WTC11 (cell line): ENCODE measurements around the gene SYNRG. TPM values are rescaled to one million over a fixed set of nuclear protein-coding genes. Genes with fewer than 3 reads are reported as not detected.

ENCODE experiments used
- ATAC-seq: fragments of 200-7000 bp; cut with Tn5 transposase; 2 replicates; pipeline ENCODE4 v1.10.0; 2021; ENCODE audit warnings: mild to moderate bottlenecking, moderate library complexity
- CTCF ChIA-PET: fragments of 300-600 bp; sonication (Branson Sonifier 250); formaldehyde crosslinking; loops from one replicate; lab custom pipeline; 2021; ENCODE audit warnings: antibody characterized with exemption; lab: Charles Lee
- POLR2A ChIA-PET: fragments of 350-600 bp; sonication (Branson Sonifier 250); formaldehyde crosslinking; loops from one replicate; lab custom pipeline; 2021; ENCODE audit warnings: antibody characterized with exemption; lab: Charles Lee
- DNase-seq: peaks from one replicate; pipeline ENCODE4 v3.0.0; 2021; ENCODE audit warnings: low spot score
- H3K27ac Mint-ChIP-seq: 2 replicates; pipeline ENCODE4 v1.8.0; 2021; ENCODE audit warnings: mixed read lengths
- H3K27me3 Mint-ChIP-seq: 2 replicates; pipeline ENCODE4 v1.8.0; 2021; ENCODE audit warnings: low read depth, mild to moderate bottlenecking, moderate library complexity, mixed read lengths
- H3K36me3 Mint-ChIP-seq: 2 replicates; pipeline ENCODE4 v1.8.0; 2021; ENCODE audit warnings: mixed read lengths
- H3K4me1 Mint-ChIP-seq: 2 replicates; pipeline ENCODE4 v1.8.0; 2022; ENCODE audit warnings: mixed read lengths
- H3K4me3 Mint-ChIP-seq: 2 replicates; pipeline ENCODE4 v1.8.0; 2021; ENCODE audit warnings: mild to moderate bottlenecking, moderate library complexity, mixed read lengths
- H3K9me3 Mint-ChIP-seq: 2 replicates; pipeline ENCODE4 v1.8.0; 2021; ENCODE audit warnings: mixed read lengths
- CDX4 ChIP-seq: fragments of 250-450 bp; sonication (Bioruptor Pico); IDR thresholded peaks from 2 replicates; pipeline ENCODE4 v1.9.0; 2021; ENCODE audit warnings: moderate library complexity, mild to moderate bottlenecking, inconsistent platforms, borderline replicate concordance
- CREM ChIP-seq: sonication (generic); formaldehyde crosslinking; IDR thresholded peaks from 2 replicates; pipeline ENCODE4 v1.8.1; 2022; ENCODE audit warnings: mild to moderate bottlenecking, missing genetic modification reagents, moderate library complexity
- ELF4 ChIP-seq: sonication (generic); formaldehyde crosslinking; IDR thresholded peaks from 2 replicates; pipeline ENCODE4 v1.8.1; 2022; ENCODE audit warnings: low read depth, mild to moderate bottlenecking, moderate library complexity, missing genetic modification reagents
- FOXK1 ChIP-seq: sonication (generic); formaldehyde crosslinking; IDR thresholded peaks from 2 replicates; pipeline ENCODE4 v1.8.0; 2022; ENCODE audit warnings: mild to moderate bottlenecking, moderate library complexity, missing genetic modification reagents
- GABPB1 ChIP-seq: sonication (generic); formaldehyde crosslinking; IDR thresholded peaks from 2 replicates; pipeline ENCODE4 v1.8.1; 2023; ENCODE audit warnings: mild to moderate bottlenecking, missing genetic modification reagents
- HMGXB4 ChIP-seq: sonication (generic); formaldehyde crosslinking; IDR thresholded peaks from 2 replicates; pipeline ENCODE4 v1.8.1; 2023; ENCODE audit warnings: mild to moderate bottlenecking, moderate library complexity, missing genetic modification reagents
- NFE2L1 ChIP-seq: sonication (generic); formaldehyde crosslinking; IDR thresholded peaks from 2 replicates; pipeline ENCODE4 v1.8.1; 2023; ENCODE audit warnings: missing genetic modification reagents
- NR1H2 ChIP-seq: sonication (generic); formaldehyde crosslinking; IDR thresholded peaks from 2 replicates; pipeline ENCODE4 v1.9.0; 2021; ENCODE audit warnings: mild to moderate bottlenecking, moderate library complexity, missing genetic modification reagents
- SMAD3 ChIP-seq: sonication (generic); formaldehyde crosslinking; IDR thresholded peaks from 2 replicates; pipeline ENCODE4 v1.8.0; 2022; ENCODE audit warnings: missing genetic modification reagents, mild to moderate bottlenecking, borderline replicate concordance
- ZBTB21 ChIP-seq: sonication (generic); formaldehyde crosslinking; IDR thresholded peaks from 2 replicates; pipeline ENCODE4 v1.8.1; 2023; ENCODE audit warnings: mild to moderate bottlenecking, missing genetic modification reagents, borderline replicate concordance
- ZNF121 ChIP-seq: sonication (generic); formaldehyde crosslinking; IDR thresholded peaks from 2 replicates; pipeline ENCODE4 v1.8.0; 2023; ENCODE audit warnings: missing genetic modification reagents
- ZNF138 ChIP-seq: sonication (generic); formaldehyde crosslinking; conservative IDR thresholded peaks from 2 replicates; pipeline ENCODE4 v1.8.1; 2022; ENCODE audit warnings: mild to moderate bottlenecking, moderate library complexity, missing genetic modification reagents
- ZNF317 ChIP-seq: sonication (generic); formaldehyde crosslinking; IDR thresholded peaks from 2 replicates; pipeline ENCODE4 v1.8.1; 2023; ENCODE audit warnings: low read depth, mild to moderate bottlenecking, moderate library complexity, missing genetic modification reagents, borderline replicate concordance
- ZNF396 ChIP-seq: fragments of 250-450 bp; sonication (Bioruptor Pico); IDR thresholded peaks from 2 replicates; pipeline ENCODE4 v1.8.0; 2021; ENCODE audit warnings: mild to moderate bottlenecking, moderate library complexity, borderline replicate concordance
- total RNA-seq: library from RNA; stranded (reverse); gene quantifications from 3 replicates; pipeline ENCODE4 v1.2.3, GENCODE V29; 2021
- TF ChIP-seq, protein P1 (sequence below): sonication (generic); formaldehyde crosslinking; IDR thresholded peaks from 2 replicates; pipeline ENCODE4 v1.8.0; 2022; ENCODE audit warnings: missing genetic modification reagents
- TF ChIP-seq, protein P2 (sequence below): sonication (generic); formaldehyde crosslinking; IDR thresholded peaks from 2 replicates; pipeline ENCODE4 v1.8.0; 2023; ENCODE audit warnings: mild to moderate bottlenecking, missing genetic modification reagents

SYNRG gene
- total RNA-seq, 1 experiment from 2014 or later: 31.3 TPM

DNA sequence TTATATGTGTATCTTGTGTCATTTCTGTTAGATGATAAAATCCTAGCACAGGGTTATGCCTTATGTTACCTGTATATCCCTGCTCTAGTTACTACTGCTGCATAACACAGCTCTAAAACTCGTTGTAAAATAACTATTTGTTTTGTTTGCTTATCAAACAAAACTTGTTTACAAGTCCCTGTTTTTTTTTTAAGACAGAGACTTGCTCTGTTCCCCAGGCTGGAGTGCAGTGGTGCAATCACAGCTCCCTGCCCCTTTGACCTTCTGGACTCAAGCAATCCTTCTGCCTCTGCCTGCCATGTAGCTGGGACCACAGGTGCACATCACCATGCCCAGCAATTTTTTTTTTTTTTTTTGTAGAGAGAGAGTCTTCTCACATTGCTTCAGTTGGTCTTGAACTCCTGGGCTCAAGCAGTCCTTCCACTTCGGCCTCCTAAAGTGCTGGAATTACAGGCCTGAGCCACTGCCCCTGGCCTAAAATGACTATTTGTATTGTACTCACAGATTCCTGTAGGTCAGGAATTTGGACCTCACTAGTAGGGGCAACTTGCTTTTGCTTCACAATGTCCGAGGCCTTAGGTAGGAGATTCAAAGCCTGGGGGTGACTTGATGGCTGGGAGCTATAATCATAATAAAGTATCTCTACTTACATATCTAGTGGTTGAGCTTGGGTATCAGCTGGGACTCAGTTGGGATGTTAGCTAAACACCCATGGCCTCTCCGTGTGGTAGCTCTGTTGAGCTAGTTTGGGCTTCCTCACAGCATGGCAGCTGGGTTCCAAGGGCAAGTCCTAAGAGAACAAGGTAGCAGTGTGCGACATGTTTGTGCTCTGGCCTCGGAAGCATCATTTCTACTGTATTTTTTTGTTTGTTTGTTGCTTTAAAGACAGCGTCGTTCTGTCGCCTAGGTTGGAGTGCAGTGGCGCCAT, 106.9 kb downstream of the SYNRG start:
- ChIA-PET CTCF (interaction anchor here (1.2 to 1.3 kb wide), 2 partner anchors 19 to 25 kb away, joined by 3 read pairs; no protein-coding TSS in a partner anchor), POLR2A (no interaction called here)
- TF ChIP-seq GABPB1 (peak; percentile 83), FOXK1 (no peak)
- Mint-ChIP-seq H3K27ac (peak overlapping the region; percentile 53; the same call in 1 of the 2 replicates), H3K36me3 (peaks cover 3% of the 10 kb centered on the region; the same call in 1 of the 2 replicates), H3K4me1 (peaks cover 19% of the 10 kb centered on the region), H3K9me3 (no peaks in the 10 kb centered on the region), H3K27me3 (no peaks in the 10 kb centered on the region), H3K4me3 (no peak overlapping the region)
- DNase-seq: no peak
- ATAC-seq: no peak

DNA sequence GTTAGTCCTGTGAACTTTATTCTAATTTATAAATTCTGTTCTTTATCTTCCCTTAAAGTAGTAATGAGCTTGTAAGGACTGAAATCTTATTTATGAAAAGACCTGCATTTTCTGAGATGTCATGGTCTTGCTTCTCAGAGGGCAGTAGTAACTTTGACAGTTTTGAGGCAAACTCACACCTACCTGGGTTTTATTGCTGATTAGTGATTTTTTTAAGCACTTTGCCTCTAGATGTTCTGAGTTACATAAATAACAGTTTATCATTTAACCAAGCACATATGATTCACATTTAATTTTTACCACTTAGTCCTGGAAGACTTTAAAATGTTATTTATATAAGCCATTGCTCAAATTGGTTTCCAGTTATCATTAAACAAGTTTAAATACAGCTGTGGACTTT, 108.8 kb downstream of the SYNRG start:
- Mint-ChIP-seq H3K4me3 (no peak overlapping the region), H3K9me3 (no peaks in the 10 kb centered on the region), H3K36me3 (peaks cover 3% of the 10 kb centered on the region; the same call in 1 of the 2 replicates), H3K27ac (no peak overlapping the region), H3K4me1 (peaks cover 10% of the 10 kb centered on the region), H3K27me3 (no peaks in the 10 kb centered on the region)
- CTCF ChIA-PET: no interaction called here
- DNase-seq (no peak), ATAC-seq (no peak)
- TF ChIP-seq HMGXB4 (no peak), ZNF138 (no peak), SMAD3 (no peak), CREM (CRISPR knock-in tag) (no peak), NR1H2 (CRISPR knock-in tag) (no peak), ZNF396 (CRISPR knock-in tag) (no peak), ZNF121 (CRISPR knock-in tag) (no peak), ZBTB21 (CRISPR knock-in tag) (no peak), GABPB1 (no peak), ELF4 (no peak), NFE2L1 (CRISPR knock-in tag) (no peak), CDX4 (CRISPR knock-in tag) (no peak), ZNF317 (CRISPR knock-in tag) (no peak)
- TF ChIP-seq, protein P1, sequence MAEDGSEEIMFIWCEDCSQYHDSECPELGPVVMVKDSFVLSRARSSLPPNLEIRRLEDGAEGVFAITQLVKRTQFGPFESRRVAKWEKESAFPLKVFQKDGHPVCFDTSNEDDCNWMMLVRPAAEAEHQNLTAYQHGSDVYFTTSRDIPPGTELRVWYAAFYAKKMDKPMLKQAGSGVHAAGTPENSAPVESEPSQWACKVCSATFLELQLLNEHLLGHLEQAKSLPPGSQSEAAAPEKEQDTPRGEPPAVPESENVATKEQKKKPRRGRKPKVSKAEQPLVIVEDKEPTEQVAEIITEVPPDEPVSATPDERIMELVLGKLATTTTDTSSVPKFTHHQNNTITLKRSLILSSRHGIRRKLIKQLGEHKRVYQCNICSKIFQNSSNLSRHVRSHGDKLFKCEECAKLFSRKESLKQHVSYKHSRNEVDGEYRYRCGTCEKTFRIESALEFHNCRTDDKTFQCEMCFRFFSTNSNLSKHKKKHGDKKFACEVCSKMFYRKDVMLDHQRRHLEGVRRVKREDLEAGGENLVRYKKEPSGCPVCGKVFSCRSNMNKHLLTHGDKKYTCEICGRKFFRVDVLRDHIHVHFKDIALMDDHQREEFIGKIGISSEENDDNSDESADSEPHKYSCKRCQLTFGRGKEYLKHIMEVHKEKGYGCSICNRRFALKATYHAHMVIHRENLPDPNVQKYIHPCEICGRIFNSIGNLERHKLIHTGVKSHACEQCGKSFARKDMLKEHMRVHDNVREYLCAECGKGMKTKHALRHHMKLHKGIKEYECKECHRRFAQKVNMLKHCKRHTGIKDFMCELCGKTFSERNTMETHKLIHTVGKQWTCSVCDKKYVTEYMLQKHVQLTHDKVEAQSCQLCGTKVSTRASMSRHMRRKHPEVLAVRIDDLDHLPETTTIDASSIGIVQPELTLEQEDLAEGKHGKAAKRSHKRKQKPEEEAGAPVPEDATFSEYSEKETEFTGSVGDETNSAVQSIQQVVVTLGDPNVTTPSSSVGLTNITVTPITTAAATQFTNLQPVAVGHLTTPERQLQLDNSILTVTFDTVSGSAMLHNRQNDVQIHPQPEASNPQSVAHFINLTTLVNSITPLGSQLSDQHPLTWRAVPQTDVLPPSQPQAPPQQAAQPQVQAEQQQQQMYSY (CRISPR knock-in tag): no peak
- TF ChIP-seq, protein P2, sequence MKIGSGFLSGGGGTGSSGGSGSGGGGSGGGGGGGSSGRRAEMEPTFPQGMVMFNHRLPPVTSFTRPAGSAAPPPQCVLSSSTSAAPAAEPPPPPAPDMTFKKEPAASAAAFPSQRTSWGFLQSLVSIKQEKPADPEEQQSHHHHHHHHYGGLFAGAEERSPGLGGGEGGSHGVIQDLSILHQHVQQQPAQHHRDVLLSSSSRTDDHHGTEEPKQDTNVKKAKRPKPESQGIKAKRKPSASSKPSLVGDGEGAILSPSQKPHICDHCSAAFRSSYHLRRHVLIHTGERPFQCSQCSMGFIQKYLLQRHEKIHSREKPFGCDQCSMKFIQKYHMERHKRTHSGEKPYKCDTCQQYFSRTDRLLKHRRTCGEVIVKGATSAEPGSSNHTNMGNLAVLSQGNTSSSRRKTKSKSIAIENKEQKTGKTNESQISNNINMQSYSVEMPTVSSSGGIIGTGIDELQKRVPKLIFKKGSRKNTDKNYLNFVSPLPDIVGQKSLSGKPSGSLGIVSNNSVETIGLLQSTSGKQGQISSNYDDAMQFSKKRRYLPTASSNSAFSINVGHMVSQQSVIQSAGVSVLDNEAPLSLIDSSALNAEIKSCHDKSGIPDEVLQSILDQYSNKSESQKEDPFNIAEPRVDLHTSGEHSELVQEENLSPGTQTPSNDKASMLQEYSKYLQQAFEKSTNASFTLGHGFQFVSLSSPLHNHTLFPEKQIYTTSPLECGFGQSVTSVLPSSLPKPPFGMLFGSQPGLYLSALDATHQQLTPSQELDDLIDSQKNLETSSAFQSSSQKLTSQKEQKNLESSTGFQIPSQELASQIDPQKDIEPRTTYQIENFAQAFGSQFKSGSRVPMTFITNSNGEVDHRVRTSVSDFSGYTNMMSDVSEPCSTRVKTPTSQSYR (CRISPR knock-in tag): no peak
- POLR2A ChIA-PET: no interaction called here
